ENCODE data around the gene PGPEP1. TPM values are rescaled to one million over a fixed set of nuclear protein-coding genes. Genes with fewer than 3 reads are reported as not detected.

PGPEP1 gene
- total RNA-seq, 4 donors from 2014 or later: 21.2 to 67.9 (median 38.1) TPM

- H3K9me3 ChIP-seq: no peaks in the 10 kb centered on the region
- intact Hi-C loops (cut with DNase I; ENCODE audit: low total_unique reads): no loop called here
- peaks cover 0 to 9% of the 10 kb centered on the region in 2 donors for H3K4me1 ChIP-seq
- no peak for TF ChIP-seq POLR2A (IDR thresholded peaks at IDR 0.05)
- TF ChIP-seq CTCF (IDR thresholded peaks at IDR 0.05): no peak
- H3K27ac ChIP-seq: no peak overlapping the region
- H3K27me3 ChIP-seq: no peaks in the 10 kb centered on the region
- no peaks in the 10 kb centered on the region for H3K36me3 ChIP-seq
- DNase-seq: no peak
- H3K4me3 ChIP-seq: no peak overlapping the region
Observed at GRCh38 chr19:18389726-18390064, 49.3 kb downstream of the PGPEP1 start.

- Histone ChIP-seq H3K27me3 (no peaks in the 10 kb centered on the region), H3K36me3 (no peaks in the 10 kb centered on the region), H3K27ac (no peak overlapping the region), H3K9me3 (no peaks in the 10 kb centered on the region), H3K4me1 (peaks cover 0 to 9% of the 10 kb centered on the region in 2 donors), H3K4me3 (no peak overlapping the region)
- intact Hi-C loops (cut with DNase I; ENCODE audit: low total_unique reads): no loop called here
- TF ChIP-seq POLR2A (IDR thresholded peaks at IDR 0.05) (no peak), CTCF (IDR thresholded peaks at IDR 0.05) (no peak)
- DNase-seq: no peak
Observed at GRCh38 chr19:18390065-18390907, 49.9 kb downstream of the PGPEP1 start.

- no peak overlapping the region for H3K4me3 ChIP-seq
- no peaks in the 10 kb centered on the region for H3K9me3 ChIP-seq
- DNase-seq: no peak
- no peaks in the 10 kb centered on the region for H3K36me3 ChIP-seq
- no peak overlapping the region for H3K27ac ChIP-seq
- TF ChIP-seq CTCF (IDR thresholded peaks at IDR 0.05): no peak
- no peak for TF ChIP-seq POLR2A (IDR thresholded peaks at IDR 0.05)
- H3K4me1 ChIP-seq: peaks cover 0 to 9% of the 10 kb centered on the region in 2 donors
- intact Hi-C loops (cut with DNase I; ENCODE audit: low total_unique reads): no loop called here
- H3K27me3 ChIP-seq: no peaks in the 10 kb centered on the region
Observed at GRCh38 chr19:18391509-18392075, 51.2 kb downstream of the PGPEP1 start.

- DNase-seq: no peak
- H3K27ac ChIP-seq: no peak overlapping the region
- H3K4me1 ChIP-seq: peaks cover 0 to 9% of the 10 kb centered on the region in 2 donors
- no peaks in the 10 kb centered on the region for H3K9me3 ChIP-seq
- TF ChIP-seq POLR2A (IDR thresholded peaks at IDR 0.05) (no peak), CTCF (IDR thresholded peaks at IDR 0.05) (no peak)
- no peak overlapping the region for H3K4me3 ChIP-seq
- intact Hi-C loops (cut with DNase I; ENCODE audit: low total_unique reads): no loop called here
- H3K27me3 ChIP-seq: peaks cover 5% of the 10 kb centered on the region in 2 donors
- no peaks in the 10 kb centered on the region for H3K36me3 ChIP-seq
Observed at GRCh38 chr19:18392417-18392816, 52.0 kb downstream of the PGPEP1 start.

- Histone ChIP-seq H3K9me3 (no peaks in the 10 kb centered on the region), H3K36me3 (no peaks in the 10 kb centered on the region), H3K27me3 (peaks cover 6% of the 10 kb centered on the region in 2 donors), H3K4me1 (peaks cover 0 to 8% of the 10 kb centered on the region in 2 donors), H3K27ac (no peak overlapping the region), H3K4me3 (no peak overlapping the region)
- TF ChIP-seq POLR2A (IDR thresholded peaks at IDR 0.05) (no peak), CTCF (IDR thresholded peaks at IDR 0.05) (no peak)
- DNase-seq: no peak
- intact Hi-C loops (cut with DNase I; ENCODE audit: low total_unique reads): no loop called here
Observed at GRCh38 chr19:18392926-18393325, 52.5 kb downstream of the PGPEP1 start.
